Tibial artery (tissue), 4 donors: ENCODE results near the gene DSCAM.

ENCODE experiments used
- DNase-seq, 2 donors: peaks; one replicate each; pipeline ENCODE4 v3.0.0-alpha.2; 2019
- H3K27ac ChIP-seq, 2 donors: fragments of 200-600 bp; sonication (generic) in 1 of 2; 1 replicate in 1 of 2; 2 replicates in 1 of 2; pipeline ENCODE4 v1.5.1; 2018 to 2019; ENCODE audit warnings: mild to moderate bottlenecking in 1 of 2
- H3K27me3 ChIP-seq, 2 donors: fragments of 200-600 bp; sonication (generic) in 1 of 2; one replicate each; pipeline versions ENCODE4 v1.5.1 to v1.6.0; 2016 to 2019
- H3K36me3 ChIP-seq, 3 donors: fragments of 200-600 bp; sonication (generic) in 2 of 3; one replicate each; pipeline ENCODE4 v1.5.1; 2016 to 2019; ENCODE audit warnings: mild to moderate bottlenecking in 2 of 3
- H3K4me1 ChIP-seq, 4 donors: fragments of 200-600 bp; sonication (generic) in 2 of 4; 1 replicate in 3 of 4; 2 replicates in 1 of 4; pipeline ENCODE4 v1.5.1; 2016 to 2019
- H3K4me3 ChIP-seq, 2 donors: fragments of 200-600 bp; sonication (generic) in 1 of 2; 1 replicate in 1 of 2; 2 replicates in 1 of 2; pipeline ENCODE4 v1.5.1; 2018 to 2019; ENCODE audit warnings: mild to moderate bottlenecking in 2 of 2
- H3K9me3 ChIP-seq, 3 donors: fragments of 200-600 bp; sonication (generic) in 1 of 3; one replicate each; pipeline ENCODE4 v1.5.1; 2016 to 2019
- intact Hi-C: fragments of 100-400 bp; cut with DNase I; formaldehyde crosslinking; loops from one replicate; pipeline ENCODE4 v1.15.0; 2023; ENCODE audit warnings: low total_unique reads
- TF ChIP-seq, protein P1 (sequence below), 2 experiments: fragments of 200-600 bp in 1 of 2; fragments of 450-650 bp in 1 of 2; IDR thresholded peaks; one replicate each; pipeline ENCODE4 v1.5.1; 2017 to 2019; ENCODE audit warnings: antibody characterized with exemption in 2 of 2, mild to moderate bottlenecking in 1 of 2, moderate library complexity in 1 of 2

The DSCAM gene

GRCh38 chr21:40623528-40623927 lies 223.4 kb downstream of the DSCAM start:
- intact Hi-C loops: no loop called here
- H3K9me3 ChIP-seq: no peaks in the 10 kb centered on the region
- H3K27me3 ChIP-seq: no peaks in the 10 kb centered on the region
- no peaks in the 10 kb centered on the region for H3K4me1 ChIP-seq
- H3K36me3 ChIP-seq: no peaks in the 10 kb centered on the region
- no peak overlapping the region for H3K4me3 ChIP-seq
- no peak for DNase-seq
- TF ChIP-seq, protein P1, sequence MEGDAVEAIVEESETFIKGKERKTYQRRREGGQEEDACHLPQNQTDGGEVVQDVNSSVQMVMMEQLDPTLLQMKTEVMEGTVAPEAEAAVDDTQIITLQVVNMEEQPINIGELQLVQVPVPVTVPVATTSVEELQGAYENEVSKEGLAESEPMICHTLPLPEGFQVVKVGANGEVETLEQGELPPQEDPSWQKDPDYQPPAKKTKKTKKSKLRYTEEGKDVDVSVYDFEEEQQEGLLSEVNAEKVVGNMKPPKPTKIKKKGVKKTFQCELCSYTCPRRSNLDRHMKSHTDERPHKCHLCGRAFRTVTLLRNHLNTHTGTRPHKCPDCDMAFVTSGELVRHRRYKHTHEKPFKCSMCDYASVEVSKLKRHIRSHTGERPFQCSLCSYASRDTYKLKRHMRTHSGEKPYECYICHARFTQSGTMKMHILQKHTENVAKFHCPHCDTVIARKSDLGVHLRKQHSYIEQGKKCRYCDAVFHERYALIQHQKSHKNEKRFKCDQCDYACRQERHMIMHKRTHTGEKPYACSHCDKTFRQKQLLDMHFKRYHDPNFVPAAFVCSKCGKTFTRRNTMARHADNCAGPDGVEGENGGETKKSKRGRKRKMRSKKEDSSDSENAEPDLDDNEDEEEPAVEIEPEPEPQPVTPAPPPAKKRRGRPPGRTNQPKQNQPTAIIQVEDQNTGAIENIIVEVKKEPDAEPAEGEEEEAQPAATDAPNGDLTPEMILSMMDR (IDR thresholded peaks at IDR 0.05): no peak
- H3K27ac ChIP-seq: no peak overlapping the region

- H3K27me3 ChIP-seq: no peaks in the 10 kb centered on the region
- no peaks in the 10 kb centered on the region for H3K9me3 ChIP-seq
- TF ChIP-seq, protein P1 (IDR thresholded peaks at IDR 0.05): no peak
- no peaks in the 10 kb centered on the region for H3K4me1 ChIP-seq
- intact Hi-C loops: no loop called here
- H3K4me3 ChIP-seq: no peak overlapping the region
- no peak for DNase-seq
- H3K27ac ChIP-seq: no peak overlapping the region
- H3K36me3 ChIP-seq: no peaks in the 10 kb centered on the region
Observed at GRCh38 chr21:40622531-40622930, 224.4 kb downstream of the DSCAM start.

DNA sequence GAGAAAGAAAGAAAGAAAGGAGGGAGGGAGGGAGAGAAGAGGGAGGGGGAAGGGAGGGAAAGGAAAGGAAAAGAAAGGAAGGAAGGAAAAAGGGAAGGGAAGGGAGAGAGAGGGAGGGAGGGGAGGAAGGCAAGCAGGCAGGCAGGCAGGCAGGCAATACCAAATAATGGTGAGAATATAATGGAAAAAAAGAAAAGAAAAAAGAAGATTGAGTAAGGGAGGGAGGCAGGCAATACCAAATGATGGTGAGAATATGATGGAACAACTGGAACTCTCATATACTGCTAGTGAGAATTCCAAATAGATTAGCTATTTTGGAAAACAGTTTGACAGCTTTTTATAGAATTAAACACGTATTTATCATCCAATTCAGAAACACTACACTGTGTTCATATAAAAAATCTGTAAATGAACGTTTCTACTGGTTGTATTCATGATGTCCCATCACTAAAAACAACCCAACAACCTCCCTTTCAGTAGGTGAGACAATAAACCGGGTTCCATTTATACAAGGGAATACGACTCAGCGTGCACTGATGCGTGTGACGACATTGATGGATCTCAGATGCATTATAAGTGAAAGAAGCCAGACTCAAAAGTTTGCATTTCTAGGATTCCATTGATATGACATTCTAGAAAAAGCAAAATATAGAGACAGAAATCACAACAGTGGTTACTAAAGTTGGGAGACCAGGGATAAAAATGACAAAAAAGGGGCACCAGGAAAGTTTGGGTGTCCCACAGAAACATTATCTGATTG lies 226.4 kb downstream of the DSCAM start:
- no peak for DNase-seq
- intact Hi-C loops: no loop called here
- TF ChIP-seq, protein P1 (IDR thresholded peaks at IDR 0.05): no peak
- Histone ChIP-seq H3K4me1 (no peaks in the 10 kb centered on the region), H3K27me3 (no peaks in the 10 kb centered on the region), H3K27ac (no peak overlapping the region), H3K4me3 (no peak overlapping the region), H3K36me3 (no peaks in the 10 kb centered on the region), H3K9me3 (no peaks in the 10 kb centered on the region)

- no peaks in the 10 kb centered on the region for H3K4me1 ChIP-seq
- H3K36me3 ChIP-seq: no peaks in the 10 kb centered on the region
- intact Hi-C loops: no loop called here
- no peak overlapping the region for H3K4me3 ChIP-seq
- H3K9me3 ChIP-seq: no peaks in the 10 kb centered on the region
- DNase-seq: no peak
- H3K27ac ChIP-seq: no peak overlapping the region
- no peaks in the 10 kb centered on the region for H3K27me3 ChIP-seq
- TF ChIP-seq, protein P1 (IDR thresholded peaks at IDR 0.05): no peak
Observed at GRCh38 chr21:40618191-40618973, 228.6 kb downstream of the DSCAM start.

DNA sequence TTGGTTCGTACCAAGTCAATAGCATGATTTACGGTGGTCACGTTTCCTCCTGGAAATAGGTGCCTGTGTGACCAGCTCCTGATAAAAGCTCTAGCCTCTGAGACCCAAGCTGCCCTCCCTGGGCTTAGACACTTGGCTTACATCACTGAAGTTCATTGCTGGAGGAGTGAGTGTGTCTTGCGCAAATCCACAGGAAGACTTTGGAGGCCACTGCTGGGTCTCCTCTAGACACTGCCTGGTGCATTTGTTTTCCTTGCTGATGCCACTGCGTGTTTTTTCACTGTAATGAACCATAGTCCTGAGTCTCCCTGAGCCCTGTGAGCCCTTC lies 230.6 kb downstream of the DSCAM start:
- TF ChIP-seq, protein P1 (IDR thresholded peaks at IDR 0.05): no peak
- Histone ChIP-seq H3K4me1 (no peaks in the 10 kb centered on the region), H3K27ac (no peak overlapping the region), H3K27me3 (no peaks in the 10 kb centered on the region), H3K9me3 (no peaks in the 10 kb centered on the region), H3K36me3 (no peaks in the 10 kb centered on the region), H3K4me3 (no peak overlapping the region)
- no peak for DNase-seq
- intact Hi-C loops: no loop called here
